ENCODE measurements around the gene MYO18B. TPM values are rescaled to one million over a fixed set of nuclear protein-coding genes. Genes with fewer than 3 reads are reported as not detected.

Gene MYO18B
- total RNA-seq, 4 donors from 2014 or later: under 0.01 to 0.50 (median 0.13) TPM

DNA sequence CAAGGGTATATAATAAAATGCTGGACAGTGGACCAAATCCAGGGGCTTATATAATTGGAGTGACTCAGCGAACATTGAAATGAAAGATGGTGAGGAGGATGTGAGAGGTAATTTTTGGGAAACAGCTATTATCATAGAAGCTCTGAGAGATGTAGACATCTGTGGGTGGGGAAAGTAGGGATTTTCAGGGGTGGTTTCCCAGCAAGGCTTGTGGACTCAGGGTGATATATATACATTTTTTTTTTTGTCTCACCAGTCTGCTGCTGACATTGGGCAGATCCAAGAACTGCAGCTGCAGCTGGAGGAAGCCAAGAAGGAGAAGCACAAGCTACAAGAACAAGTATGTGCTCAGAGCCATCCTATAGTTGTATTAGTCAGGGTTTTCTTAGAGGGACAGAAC lies 208.1 kb downstream of the MYO18B start:
- DNase-seq (ENCODE audit: extremely low spot score): no peak
- Histone ChIP-seq H3K27ac (replicated peaks in 1 of 4) (no peak overlapping the region), H3K36me3 (peaks cover 0 to 81% (median 0%) of the 10 kb centered on the region in 4 donors), H3K4me3 (no peak overlapping the region), H3K27me3 (peaks cover 0 to 30% (median 1%) of the 10 kb centered on the region in 4 donors), H3K9me3 (no peaks in the 10 kb centered on the region), H3K4me1 (no peaks in the 10 kb centered on the region)
- WGBS: 62% methylated on average over 1 of the region's 1 CpG
- no peak for TF ChIP-seq EP300 (IDR thresholded peaks at IDR 0.05)
- TF ChIP-seq, protein P1, sequence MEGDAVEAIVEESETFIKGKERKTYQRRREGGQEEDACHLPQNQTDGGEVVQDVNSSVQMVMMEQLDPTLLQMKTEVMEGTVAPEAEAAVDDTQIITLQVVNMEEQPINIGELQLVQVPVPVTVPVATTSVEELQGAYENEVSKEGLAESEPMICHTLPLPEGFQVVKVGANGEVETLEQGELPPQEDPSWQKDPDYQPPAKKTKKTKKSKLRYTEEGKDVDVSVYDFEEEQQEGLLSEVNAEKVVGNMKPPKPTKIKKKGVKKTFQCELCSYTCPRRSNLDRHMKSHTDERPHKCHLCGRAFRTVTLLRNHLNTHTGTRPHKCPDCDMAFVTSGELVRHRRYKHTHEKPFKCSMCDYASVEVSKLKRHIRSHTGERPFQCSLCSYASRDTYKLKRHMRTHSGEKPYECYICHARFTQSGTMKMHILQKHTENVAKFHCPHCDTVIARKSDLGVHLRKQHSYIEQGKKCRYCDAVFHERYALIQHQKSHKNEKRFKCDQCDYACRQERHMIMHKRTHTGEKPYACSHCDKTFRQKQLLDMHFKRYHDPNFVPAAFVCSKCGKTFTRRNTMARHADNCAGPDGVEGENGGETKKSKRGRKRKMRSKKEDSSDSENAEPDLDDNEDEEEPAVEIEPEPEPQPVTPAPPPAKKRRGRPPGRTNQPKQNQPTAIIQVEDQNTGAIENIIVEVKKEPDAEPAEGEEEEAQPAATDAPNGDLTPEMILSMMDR (IDR thresholded peaks at IDR 0.05): no peak
- TF ChIP-seq POLR2AphosphoS5 (IDR thresholded peaks at IDR 0.05): no peak
- TF ChIP-seq POLR2A (IDR thresholded peaks at IDR 0.05; ENCODE audit: low read depth): no peak
- intact Hi-C loops (cut with DNase I): no loop called here

GRCh38 chr22:25953276-25953675 lies 211.3 kb downstream of the MYO18B start:
- TF ChIP-seq, protein P1 (IDR thresholded peaks at IDR 0.05): no peak
- TF ChIP-seq EP300 (IDR thresholded peaks at IDR 0.05): no peak
- H3K27ac ChIP-seq (replicated peaks in 1 of 4): no peak overlapping the region
- H3K36me3 ChIP-seq: peaks cover 0 to 72% (median 0%) of the 10 kb centered on the region in 4 donors
- no peak for DNase-seq (ENCODE audit: extremely low spot score)
- H3K4me3 ChIP-seq: no peak overlapping the region
- intact Hi-C loops (cut with DNase I): no loop called here
- no peaks in the 10 kb centered on the region for H3K4me1 ChIP-seq
- 38% methylated on average over 2 of the region's 3 CpGs for WGBS
- peaks cover 0 to 30% (median 1%) of the 10 kb centered on the region in 4 donors for H3K27me3 ChIP-seq
- no peaks in the 10 kb centered on the region for H3K9me3 ChIP-seq

DNA sequence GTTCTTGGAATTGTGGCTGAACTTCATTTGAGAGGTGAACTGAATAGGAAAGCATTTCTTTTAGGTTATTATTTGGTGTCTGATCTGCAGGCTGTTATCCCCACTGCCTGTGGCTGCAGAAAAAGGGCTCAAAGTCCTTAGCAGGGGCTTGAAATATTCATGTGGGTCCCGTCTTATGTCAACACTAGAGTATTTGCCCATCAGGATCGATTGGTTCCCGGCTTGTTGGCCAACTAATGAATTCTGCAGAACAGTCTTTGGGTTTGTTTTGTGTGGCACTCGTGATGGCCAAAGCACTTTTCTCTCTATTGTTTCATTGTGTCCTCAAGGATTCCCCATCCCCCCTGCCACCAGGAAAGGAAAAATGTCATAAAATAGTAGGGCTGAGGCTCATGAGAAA lies 211.9 kb downstream of the MYO18B start:
- H3K9me3 ChIP-seq: no peaks in the 10 kb centered on the region
- intact Hi-C loops (cut with DNase I): no loop called here
- peaks cover 0 to 27% (median 1%) of the 10 kb centered on the region in 4 donors for H3K27me3 ChIP-seq
- H3K4me1 ChIP-seq: no peaks in the 10 kb centered on the region
- H3K36me3 ChIP-seq: peaks cover 0 to 69% (median 0%) of the 10 kb centered on the region in 4 donors
- no peak overlapping the region for H3K4me3 ChIP-seq
- H3K27ac ChIP-seq (replicated peaks in 1 of 4): no peak overlapping the region
- no peak for TF ChIP-seq POLR2AphosphoS5 (IDR thresholded peaks at IDR 0.05)
- TF ChIP-seq POLR2A (IDR thresholded peaks at IDR 0.05; ENCODE audit: low read depth): no peak
- TF ChIP-seq, protein P1 (IDR thresholded peaks at IDR 0.05): no peak
- TF ChIP-seq EP300 (IDR thresholded peaks at IDR 0.05): no peak
- no peak for DNase-seq (ENCODE audit: extremely low spot score)
- 55% methylated on average over 4 of the region's 4 CpGs for WGBS

- TF ChIP-seq POLR2AphosphoS5 (IDR thresholded peaks at IDR 0.05) (no peak), POLR2A (IDR thresholded peaks at IDR 0.05; ENCODE audit: low read depth) (no peak), EP300 (IDR thresholded peaks at IDR 0.05) (no peak)
- TF ChIP-seq, protein P1 (IDR thresholded peaks at IDR 0.05): no peak
- Histone ChIP-seq H3K9me3 (no peaks in the 10 kb centered on the region), H3K27ac (replicated peaks in 1 of 4) (no peak overlapping the region), H3K36me3 (peaks cover 0 to 62% (median 0%) of the 10 kb centered on the region in 4 donors), H3K4me3 (no peak overlapping the region), H3K27me3 (peaks cover 0 to 26% (median 1%) of the 10 kb centered on the region in 4 donors), H3K4me1 (no peaks in the 10 kb centered on the region)
- intact Hi-C loops (cut with DNase I): no loop called here
- 92% methylated on average over 5 of the region's 9 CpGs for WGBS
- DNase-seq (ENCODE audit: extremely low spot score): no peak
Measured at GRCh38 chr22:25955323-25955722, 213.3 kb downstream of the MYO18B start.

DNA sequence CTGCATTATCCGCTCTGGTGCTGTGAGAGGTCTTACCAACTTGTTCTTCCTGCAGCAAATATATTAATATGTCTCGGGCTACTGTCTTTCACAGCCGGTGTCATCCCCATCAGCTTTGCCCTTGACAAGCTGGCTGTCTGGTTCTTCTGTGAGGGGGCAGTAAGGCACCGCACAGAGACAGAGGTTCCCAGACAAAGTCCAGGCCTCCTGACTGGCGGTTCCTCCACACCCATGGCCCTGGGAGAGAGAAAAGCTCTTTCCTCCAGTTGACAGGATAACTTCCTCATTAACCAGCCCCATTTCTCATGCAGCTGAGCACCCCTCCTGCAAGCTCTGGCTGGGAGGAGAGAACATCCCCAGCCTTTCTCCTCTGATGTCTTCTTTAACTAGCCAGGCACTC lies 214.8 kb downstream of the MYO18B start:
- Histone ChIP-seq H3K27me3 (peaks cover 0 to 20% (median 1%) of the 10 kb centered on the region in 4 donors), H3K36me3 (peaks cover 0 to 60% (median 0%) of the 10 kb centered on the region in 4 donors), H3K4me3 (no peak overlapping the region), H3K4me1 (no peaks in the 10 kb centered on the region), H3K27ac (replicated peaks in 1 of 4) (no peak overlapping the region), H3K9me3 (no peaks in the 10 kb centered on the region)
- TF ChIP-seq EP300 (IDR thresholded peaks at IDR 0.05) (no peak), POLR2A (IDR thresholded peaks at IDR 0.05; ENCODE audit: low read depth) (no peak), POLR2AphosphoS5 (IDR thresholded peaks at IDR 0.05) (no peak)
- TF ChIP-seq, protein P1 (IDR thresholded peaks at IDR 0.05): no peak
- DNase-seq (ENCODE audit: extremely low spot score): no peak
- 57% methylated on average over 5 of the region's 5 CpGs for WGBS
- intact Hi-C loops (cut with DNase I): no loop called here

Measured in esophagus muscularis mucosa (tissue), 4 donors.